K562 (cell line): ENCODE results near the gene SSU72. TPM values are rescaled to one million over a fixed set of nuclear protein-coding genes. Genes with fewer than 3 reads are reported as not detected.

Source experiments
- ASH1L ChIP-seq: fragments of 450-650 bp; IDR thresholded peaks from 2 replicates; pipeline ENCODE4 v1.6.1; 2018; ENCODE audit warnings: borderline replicate concordance, mild to moderate bottlenecking, low read depth; ENCODE audit not compliant: partially characterized antibody
- BACH1 ChIP-seq: fragments of 200-800 bp; sonication (Bioruptor generic); IDR thresholded peaks from 2 replicates; pipeline ENCODE4 v1.6.1; 2016; ENCODE audit warnings: missing genetic modification characterization, missing compliant biosample characterization
- CXXC5 ChIP-seq: fragments of 250-450 bp; sonication (Bioruptor Pico); IDR thresholded peaks from 2 replicates; pipeline ENCODE4 v1.8.0; 2022; ENCODE audit warnings: inconsistent platforms, mild to moderate bottlenecking, moderate library complexity
- ELF2 ChIP-seq: fragments of 250-450 bp; sonication (Bioruptor Pico); IDR thresholded peaks from 2 replicates; pipeline ENCODE4 v1.5.0; 2021; ENCODE audit warnings: mild to moderate bottlenecking
- ESRRB ChIP-seq: fragments of 250-450 bp; sonication (Bioruptor Pico); IDR thresholded peaks from 2 replicates; pipeline ENCODE4 v1.5.0; 2020; ENCODE audit warnings: mild to moderate bottlenecking, moderate library complexity, borderline replicate concordance
- MTF1 ChIP-seq: fragments of 250-450 bp; sonication (Bioruptor Pico); IDR thresholded peaks from 2 replicates; pipeline ENCODE4 v1.9.0; 2021; ENCODE audit warnings: moderate library complexity, mild to moderate bottlenecking, inconsistent platforms, borderline replicate concordance
- MYNN ChIP-seq, 2 experiments: sonication (generic); formaldehyde crosslinking in 1 of 2; IDR thresholded peaks; 2 replicates each; pipeline versions ENCODE4 v1.5.0 to v1.6.1; 2016 to 2020; ENCODE audit warnings: antibody characterized with exemption in 1 of 2, missing genetic modification reagents in 1 of 2
- NFE2L1 ChIP-seq: fragments of 450-650 bp; IDR thresholded peaks from 2 replicates; pipeline ENCODE4 v1.6.1; 2016; ENCODE audit warnings: missing genetic modification characterization, low read depth, mild to moderate bottlenecking, missing compliant biosample characterization, moderate library complexity, borderline replicate concordance
- OTX1 ChIP-seq: fragments of 450-650 bp; formaldehyde crosslinking; IDR thresholded peaks from 2 replicates; pipeline ENCODE4 v1.4.0; 2022; ENCODE audit warnings: mild to moderate bottlenecking
- RBM15 ChIP-seq: fragments of 200-400 bp; formaldehyde crosslinking; IDR thresholded peaks from 2 replicates; pipeline ENCODE4 v1.6.1; 2018; ENCODE audit warnings: mild to moderate bottlenecking, low read length, moderate library complexity; ENCODE audit not compliant: insufficient read depth
- SLC30A9 ChIP-seq: fragments of 250-450 bp; sonication (Bioruptor Pico); IDR thresholded peaks from 2 replicates; pipeline ENCODE4 v1.8.0; 2022; ENCODE audit warnings: mild to moderate bottlenecking, moderate library complexity
- SMAD3 ChIP-seq: fragments of 450-650 bp; formaldehyde crosslinking; conservative IDR thresholded peaks from 2 replicates; pipeline ENCODE4 v1.4.0; 2020; ENCODE audit warnings: mild to moderate bottlenecking
- TAF1 ChIP-seq: IDR thresholded peaks from 2 replicates; pipeline ENCODE4 v1.6.1; 2011; ENCODE audit warnings: mild to moderate bottlenecking, low read length, moderate library complexity; ENCODE audit not compliant: insufficient read depth, control insufficient read depth, severe bottlenecking; ENCODE audit errors: extremely low read depth
- TBL1XR1 ChIP-seq, 2 experiments: IDR thresholded peaks; 2 replicates each; pipeline ENCODE4 v1.6.1; 2012; ENCODE audit warnings: improper control_type of control experiment in 2 of 2, low read length in 2 of 2, mild to moderate bottlenecking in 1 of 2
- TRIM24 ChIP-seq, 2 experiments: fragments of 450-650 bp; IDR thresholded peaks; 2 replicates each; pipeline ENCODE4 v1.6.1; 2016
- ZNF121 ChIP-seq: sonication (generic); formaldehyde crosslinking; conservative IDR thresholded peaks from 2 replicates; pipeline ENCODE4 v1.8.0; 2022; ENCODE audit warnings: missing genetic modification reagents
- ZNF507 ChIP-seq: conservative IDR thresholded peaks from 2 replicates; pipeline ENCODE4 v1.6.1; 2017; ENCODE audit warnings: missing genetic modification characterization, missing compliant biosample characterization
- ZNF551 ChIP-seq: fragments of 250-450 bp; sonication (Bioruptor Pico); IDR thresholded peaks from 2 replicates; pipeline ENCODE4 v1.5.0; 2021; ENCODE audit warnings: mild to moderate bottlenecking, moderate library complexity
- ZNF75A ChIP-seq: fragments of 450-650 bp; formaldehyde crosslinking; IDR thresholded peaks from 2 replicates; pipeline ENCODE4 v1.4.0; 2020; ENCODE audit warnings: mild to moderate bottlenecking
- ZNF766 ChIP-seq: fragments of 200-800 bp; sonication (Bioruptor generic); conservative IDR thresholded peaks from 2 replicates; pipeline ENCODE4 v1.6.1; 2016; ENCODE audit warnings: missing genetic modification characterization, missing compliant biosample characterization
- ZNF785 ChIP-seq: fragments of 250-450 bp; sonication (Bioruptor Pico); IDR thresholded peaks from 2 replicates; pipeline ENCODE4 v1.4.0; 2020; ENCODE audit warnings: mild to moderate bottlenecking
- ZSCAN29 ChIP-seq: fragments of 450-650 bp; IDR thresholded peaks from 2 replicates; pipeline ENCODE4 v1.6.1; 2017
- ZZZ3 ChIP-seq: fragments of 450-650 bp; IDR thresholded peaks from 2 replicates; pipeline ENCODE4 v1.6.1; 2016; ENCODE audit warnings: antibody characterized with exemption, mild to moderate bottlenecking, moderate library complexity
- polyA plus RNA-seq, 8 experiments: library from polyadenylated mRNA; depleted of rRNA in 4 of 8; stranded (reverse) in 5 of 8; unstranded in 3 of 8; fragments of >200 nt; fragmentation: Nextera tagmentation in 2 of 8; fragmentation: Illumina TruSeq in 1 of 8; extraction: Ambion mirVana in 2 of 8; extraction: Trizol in 1 of 8; gene quantifications; 2 replicates each; pipeline versions ENCODE4 v1.2.1 to v1.2.3, GENCODE V29; 2011 to 2014; ENCODE audit warnings: inconsistent platforms in 1 of 8, missing spikeins in 1 of 8
- total RNA-seq, 7 experiments: library from RNA; depleted of rRNA in 6 of 7; stranded (reverse); fragments of >200 nt in 6 of 7; fragmentation: Illumina TruSeq in 2 of 7; extraction: Trizol in 2 of 7; gene quantifications; 2 replicates each; pipeline versions ENCODE4 v1.2.1 to v1.2.3, GENCODE V29; 2011 to 2021; ENCODE audit warnings: low replicate concordance in 1 of 7
- TF ChIP-seq, protein P1 (sequence below): IDR thresholded peaks from 3 replicates; pipeline ENCODE4 v1.6.1; 2011; ENCODE audit warnings: borderline replicate concordance, mild to moderate bottlenecking, moderate library complexity; ENCODE audit not compliant: insufficient read length; ENCODE audit errors: extremely low read depth
- TF ChIP-seq, protein P2 (sequence below): fragments of 450-650 bp; conservative IDR thresholded peaks from 2 replicates; pipeline ENCODE4 v1.6.1; 2016; ENCODE audit warnings: missing genetic modification characterization, low read depth, mild to moderate bottlenecking, control low read depth, missing compliant biosample characterization

Gene SSU72
- total and polyA plus RNA-seq, 9 of the 15 experiments (the other 6 are each of a cell fraction or from before 2014, with no cell fraction given) = 70.8 to 201 (median 94.6) TPM

DNA sequence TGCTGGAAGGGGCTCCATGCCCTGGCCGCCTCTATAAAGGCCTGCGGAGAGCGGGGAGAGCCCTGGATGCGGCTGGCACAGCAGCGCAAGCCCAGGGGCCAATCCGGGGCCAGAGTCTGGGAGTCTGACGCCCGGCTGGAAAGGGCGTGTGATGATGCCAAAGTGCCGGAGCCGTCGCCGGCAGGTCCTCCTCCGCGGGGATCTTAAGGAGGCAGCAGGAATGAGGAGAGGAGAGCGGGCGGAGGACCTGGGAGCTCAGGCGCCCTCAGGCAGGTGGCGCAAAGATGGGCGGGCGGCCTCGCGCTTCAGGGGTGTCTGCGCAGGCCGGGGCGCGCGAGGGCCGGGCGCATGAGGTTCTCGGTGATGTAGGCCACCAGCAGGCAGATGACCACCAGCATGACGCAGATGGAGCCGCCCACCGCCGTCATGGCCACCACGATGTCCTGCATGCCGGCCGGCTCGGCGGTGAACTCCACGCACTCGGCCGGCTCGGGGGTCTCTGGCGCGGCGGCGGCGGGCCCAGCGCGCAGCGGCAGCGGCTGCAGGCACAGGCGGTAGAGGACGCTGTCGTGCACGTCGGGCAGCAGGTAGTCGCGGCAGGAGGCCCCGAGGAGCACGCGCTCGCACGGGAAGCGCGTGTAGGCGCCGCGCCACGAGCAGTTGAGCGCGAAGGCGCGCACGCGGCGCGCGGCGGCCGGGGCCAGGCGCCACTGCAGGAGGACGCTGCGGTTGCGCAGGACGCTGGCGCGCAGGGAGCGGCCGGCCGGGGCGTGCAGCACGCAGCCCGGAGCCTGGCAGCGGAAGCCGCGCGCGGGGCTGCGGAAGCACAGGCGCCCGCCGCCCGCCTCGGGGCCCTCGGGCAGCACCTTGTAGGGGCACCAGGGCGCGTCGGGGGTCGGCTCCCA is 24.6 kb upstream of the SSU72 start (continued):
- TF ChIP-seq BACH1 (no peak), RBM15 (no peak), ZNF507 (tag) (no peak), NFE2L1 (tag) (no peak), SLC30A9 (CRISPR knock-in tag) (no peak), CXXC5 (CRISPR knock-in tag) (peak; percentile 90), ZNF121 (CRISPR knock-in tag) (no peak), TBL1XR1 (IDR thresholded peaks at IDR 0.05; ENCODE audit: low read length in 2 of 2) (no peak), MTF1 (CRISPR knock-in tag) (no peak), ZNF766 (CRISPR knock-in tag) (no peak), ZNF75A (CRISPR knock-in tag) (no peak), ASH1L (no peak), TRIM24 (IDR thresholded peaks at IDR 0.05) (no peak), ESRRB (no peak), ZNF785 (no peak), ZNF551 (CRISPR knock-in tag) (no peak), ZZZ3 (no peak), ELF2 (CRISPR knock-in tag) (no peak), SMAD3 (CRISPR knock-in tag) (no peak), OTX1 (CRISPR knock-in tag) (no peak), MYNN (IDR thresholded peaks at IDR 0.05) (no peak), MYNN (CRISPR knock-in tag; IDR thresholded peaks at IDR 0.05) (no peak), TAF1 (no peak), ZSCAN29 (no peak)
- TF ChIP-seq, protein P1, sequence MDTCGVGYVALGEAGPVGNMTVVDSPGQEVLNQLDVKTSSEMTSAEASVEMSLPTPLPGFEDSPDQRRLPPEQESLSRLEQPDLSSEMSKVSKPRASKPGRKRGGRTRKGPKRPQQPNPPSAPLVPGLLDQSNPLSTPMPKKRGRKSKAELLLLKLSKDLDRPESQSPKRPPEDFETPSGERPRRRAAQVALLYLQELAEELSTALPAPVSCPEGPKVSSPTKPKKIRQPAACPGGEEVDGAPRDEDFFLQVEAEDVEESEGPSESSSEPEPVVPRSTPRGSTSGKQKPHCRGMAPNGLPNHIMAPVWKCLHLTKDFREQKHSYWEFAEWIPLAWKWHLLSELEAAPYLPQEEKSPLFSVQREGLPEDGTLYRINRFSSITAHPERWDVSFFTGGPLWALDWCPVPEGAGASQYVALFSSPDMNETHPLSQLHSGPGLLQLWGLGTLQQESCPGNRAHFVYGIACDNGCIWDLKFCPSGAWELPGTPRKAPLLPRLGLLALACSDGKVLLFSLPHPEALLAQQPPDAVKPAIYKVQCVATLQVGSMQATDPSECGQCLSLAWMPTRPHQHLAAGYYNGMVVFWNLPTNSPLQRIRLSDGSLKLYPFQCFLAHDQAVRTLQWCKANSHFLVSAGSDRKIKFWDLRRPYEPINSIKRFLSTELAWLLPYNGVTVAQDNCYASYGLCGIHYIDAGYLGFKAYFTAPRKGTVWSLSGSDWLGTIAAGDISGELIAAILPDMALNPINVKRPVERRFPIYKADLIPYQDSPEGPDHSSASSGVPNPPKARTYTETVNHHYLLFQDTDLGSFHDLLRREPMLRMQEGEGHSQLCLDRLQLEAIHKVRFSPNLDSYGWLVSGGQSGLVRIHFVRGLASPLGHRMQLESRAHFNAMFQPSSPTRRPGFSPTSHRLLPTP = no peak
- TF ChIP-seq, protein P2, sequence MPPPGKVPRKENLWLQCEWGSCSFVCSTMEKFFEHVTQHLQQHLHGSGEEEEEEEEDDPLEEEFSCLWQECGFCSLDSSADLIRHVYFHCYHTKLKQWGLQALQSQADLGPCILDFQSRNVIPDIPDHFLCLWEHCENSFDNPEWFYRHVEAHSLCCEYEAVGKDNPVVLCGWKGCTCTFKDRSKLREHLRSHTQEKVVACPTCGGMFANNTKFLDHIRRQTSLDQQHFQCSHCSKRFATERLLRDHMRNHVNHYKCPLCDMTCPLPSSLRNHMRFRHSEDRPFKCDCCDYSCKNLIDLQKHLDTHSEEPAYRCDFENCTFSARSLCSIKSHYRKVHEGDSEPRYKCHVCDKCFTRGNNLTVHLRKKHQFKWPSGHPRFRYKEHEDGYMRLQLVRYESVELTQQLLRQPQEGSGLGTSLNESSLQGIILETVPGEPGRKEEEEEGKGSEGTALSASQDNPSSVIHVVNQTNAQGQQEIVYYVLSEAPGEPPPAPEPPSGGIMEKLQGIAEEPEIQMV = no peak
